Measurements from ENCODE around the gene USP32. TPM values are rescaled to one million over a fixed set of nuclear protein-coding genes. Genes with fewer than 3 reads are reported as not detected.

USP32 gene
- total RNA-seq, 4 donors from 2014 or later: 14.7 to 86.0 (median 54.8) TPM

DNA sequence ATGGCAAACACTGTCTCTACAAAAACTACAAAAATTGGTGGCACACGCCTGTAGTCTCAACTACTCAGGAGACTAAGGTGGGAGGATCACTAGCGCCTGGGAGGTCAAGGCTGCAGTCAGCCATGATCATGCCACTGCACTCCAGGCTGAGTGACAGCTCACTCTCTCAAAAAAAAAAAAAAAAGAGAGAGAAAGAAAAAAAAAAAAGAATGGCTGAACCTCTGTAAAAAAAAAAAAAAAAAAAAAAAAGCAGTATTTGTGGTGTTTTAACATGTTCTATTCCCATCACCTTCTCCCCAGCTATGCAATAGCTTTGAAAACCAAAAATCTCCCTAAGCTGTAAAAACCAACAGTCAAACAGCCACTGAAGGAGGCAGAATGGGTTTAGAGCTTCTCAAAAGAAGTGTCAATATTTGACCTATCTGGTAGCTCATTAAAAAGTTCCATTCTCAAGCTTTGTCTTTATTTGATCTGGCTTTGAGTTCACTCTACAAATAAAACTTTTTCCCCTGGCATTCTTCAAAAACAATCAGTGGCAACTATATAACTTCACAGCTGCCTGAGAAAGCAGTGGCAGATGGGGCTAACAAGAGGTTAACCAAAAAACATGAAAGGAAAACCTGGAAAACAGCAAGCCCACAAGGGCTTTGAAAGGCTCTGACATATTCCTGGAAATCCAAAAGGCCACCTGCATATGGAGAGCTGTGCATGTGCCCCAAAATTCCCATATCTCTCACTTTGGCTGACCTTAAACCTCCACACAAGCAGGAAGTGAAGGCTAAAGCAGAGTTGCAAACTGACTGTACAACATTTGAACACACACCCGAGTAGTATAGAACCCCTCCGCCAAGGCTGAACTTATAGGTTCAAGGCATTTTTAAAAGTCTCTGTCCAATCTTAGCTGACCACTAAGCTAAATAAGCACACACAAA is 36.0 kb downstream of the USP32 start:
- no peak for DNase-seq
- H3K4me1 ChIP-seq: peaks cover 0 to 36% (median 12%) of the 10 kb centered on the region in 4 donors
- no peaks in the 10 kb centered on the region for H3K36me3 ChIP-seq
- H3K9me3 ChIP-seq: no peaks in the 10 kb centered on the region
- H3K27ac ChIP-seq: no peak overlapping the region
- no peak overlapping the region for H3K4me3 ChIP-seq
- no peaks in the 10 kb centered on the region for H3K27me3 ChIP-seq
- TF ChIP-seq POLR2A (IDR thresholded peaks at IDR 0.05): no peak
- TF ChIP-seq, protein P1, sequence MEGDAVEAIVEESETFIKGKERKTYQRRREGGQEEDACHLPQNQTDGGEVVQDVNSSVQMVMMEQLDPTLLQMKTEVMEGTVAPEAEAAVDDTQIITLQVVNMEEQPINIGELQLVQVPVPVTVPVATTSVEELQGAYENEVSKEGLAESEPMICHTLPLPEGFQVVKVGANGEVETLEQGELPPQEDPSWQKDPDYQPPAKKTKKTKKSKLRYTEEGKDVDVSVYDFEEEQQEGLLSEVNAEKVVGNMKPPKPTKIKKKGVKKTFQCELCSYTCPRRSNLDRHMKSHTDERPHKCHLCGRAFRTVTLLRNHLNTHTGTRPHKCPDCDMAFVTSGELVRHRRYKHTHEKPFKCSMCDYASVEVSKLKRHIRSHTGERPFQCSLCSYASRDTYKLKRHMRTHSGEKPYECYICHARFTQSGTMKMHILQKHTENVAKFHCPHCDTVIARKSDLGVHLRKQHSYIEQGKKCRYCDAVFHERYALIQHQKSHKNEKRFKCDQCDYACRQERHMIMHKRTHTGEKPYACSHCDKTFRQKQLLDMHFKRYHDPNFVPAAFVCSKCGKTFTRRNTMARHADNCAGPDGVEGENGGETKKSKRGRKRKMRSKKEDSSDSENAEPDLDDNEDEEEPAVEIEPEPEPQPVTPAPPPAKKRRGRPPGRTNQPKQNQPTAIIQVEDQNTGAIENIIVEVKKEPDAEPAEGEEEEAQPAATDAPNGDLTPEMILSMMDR (IDR thresholded peaks at IDR 0.05): no peak
- TF ChIP-seq POLR2AphosphoS5 (IDR thresholded peaks at IDR 0.05): no peak
- TF ChIP-seq EP300 (IDR thresholded peaks at IDR 0.05; ENCODE audit: low read depth): no peak
- 50 to 79% methylated on average over 2 to 4 of the region's 4 CpGs for WGBS, 2 donors (ENCODE audit: low coverage in 1 of 2)
- intact Hi-C loops (cut with DNase I; ENCODE audit: low total_unique reads): no loop called here
- in situ Hi-C loops (cut with MboI; ENCODE audit: low pct_ligation_motif_present in 1 of 4, low pct_unique_long_range_greater_than_20kb in 1 of 4, low sequenced_read_pairs in 3 of 4): no loop called here

DNA sequence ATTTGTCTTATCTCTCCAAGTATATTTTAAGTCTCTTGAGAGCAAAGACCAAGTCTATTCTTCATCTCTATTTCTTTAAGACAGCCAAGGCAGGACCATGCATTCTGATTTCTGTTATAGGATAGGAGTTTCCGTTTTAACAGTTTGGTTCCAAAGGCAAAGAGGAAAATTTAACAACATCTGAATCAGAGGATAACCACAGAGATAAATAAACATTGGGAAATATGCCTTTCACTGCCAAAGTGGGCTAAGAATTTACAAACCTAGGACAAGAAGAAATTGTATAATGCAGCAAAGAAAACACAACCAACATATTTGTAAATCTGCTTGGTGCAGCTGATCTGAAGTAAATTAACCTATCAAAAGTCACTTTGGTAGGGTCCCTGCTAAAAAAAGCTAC is 37.7 kb downstream of the USP32 start:
- no peak overlapping the region for H3K27ac ChIP-seq
- no peaks in the 10 kb centered on the region for H3K27me3 ChIP-seq
- intact Hi-C loops (cut with DNase I; ENCODE audit: low total_unique reads) (no loop called here), in situ Hi-C loops (cut with MboI; ENCODE audit: low pct_ligation_motif_present in 1 of 4, low pct_unique_long_range_greater_than_20kb in 1 of 4, low sequenced_read_pairs in 3 of 4) (no loop called here)
- TF ChIP-seq, protein P1 (IDR thresholded peaks at IDR 0.05): no peak
- TF ChIP-seq POLR2AphosphoS5 (IDR thresholded peaks at IDR 0.05): peak in 1 of 3 donors; percentile 43
- H3K36me3 ChIP-seq: no peaks in the 10 kb centered on the region
- peaks cover 0 to 36% (median 12%) of the 10 kb centered on the region in 4 donors for H3K4me1 ChIP-seq
- H3K4me3 ChIP-seq: no peak overlapping the region
- no peak for DNase-seq
- H3K9me3 ChIP-seq: no peaks in the 10 kb centered on the region
- WGBS, 2 donors (ENCODE audit: low coverage in 1 of 2): 23 to 33% methylated on average over 1 of the region's 1 CpG

DNA sequence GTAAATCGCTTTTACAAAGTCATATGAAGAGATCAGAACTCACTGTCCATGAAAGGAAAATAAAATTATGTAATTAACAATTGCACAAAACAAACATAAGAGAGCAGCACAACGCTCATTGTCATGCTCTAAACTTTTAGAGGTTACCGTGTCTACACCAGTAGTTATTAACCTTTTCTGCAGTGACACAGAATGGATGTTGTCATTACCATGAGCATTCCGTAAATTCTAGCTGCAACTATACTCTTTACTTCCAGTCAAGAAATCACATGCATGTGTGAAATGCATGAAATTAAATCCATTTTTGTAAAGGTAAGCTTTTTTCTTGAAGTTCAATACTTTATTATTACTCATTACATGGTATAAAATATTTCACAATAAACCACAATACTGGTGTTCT is 38.2 kb downstream of the USP32 start:
- no peak overlapping the region for H3K27ac ChIP-seq
- intact Hi-C loops (cut with DNase I; ENCODE audit: low total_unique reads): no loop called here
- H3K4me1 ChIP-seq: peaks cover 0 to 36% (median 12%) of the 10 kb centered on the region in 4 donors
- DNase-seq: no peak
- H3K27me3 ChIP-seq: no peaks in the 10 kb centered on the region
- no peaks in the 10 kb centered on the region for H3K9me3 ChIP-seq
- TF ChIP-seq EP300 (IDR thresholded peaks at IDR 0.05; ENCODE audit: low read depth) (no peak), POLR2AphosphoS5 (IDR thresholded peaks at IDR 0.05) (no peak), POLR2A (IDR thresholded peaks at IDR 0.05) (no peak)
- TF ChIP-seq, protein P1 (IDR thresholded peaks at IDR 0.05): no peak
- WGBS, 2 donors (ENCODE audit: low coverage in 1 of 2): 79 to 83% methylated on average over 4 of the region's 4 CpGs
- no peak overlapping the region for H3K4me3 ChIP-seq
- no peaks in the 10 kb centered on the region for H3K36me3 ChIP-seq
- in situ Hi-C loops (cut with MboI; ENCODE audit: low pct_ligation_motif_present in 1 of 4, low pct_unique_long_range_greater_than_20kb in 1 of 4, low sequenced_read_pairs in 3 of 4): no loop called here

DNA sequence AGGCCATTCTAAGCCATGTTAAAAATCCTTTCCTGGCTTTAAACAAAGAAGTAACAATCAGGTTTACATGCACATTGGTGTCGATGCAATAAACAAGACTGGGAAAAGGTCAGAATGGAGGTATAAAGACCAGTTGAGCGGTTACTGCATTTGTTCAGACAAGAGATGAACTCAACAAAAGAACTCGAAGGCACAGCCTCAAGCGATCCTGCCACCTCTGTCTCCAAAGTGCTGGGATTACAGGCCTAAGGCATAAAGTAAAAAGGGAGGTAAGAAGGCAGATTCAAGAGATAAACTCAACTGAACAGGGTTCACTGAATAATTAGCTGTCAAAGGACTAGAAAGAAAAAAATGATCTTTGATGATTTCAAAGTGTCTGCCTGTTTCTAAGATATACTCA is 39.4 kb downstream of the USP32 start:
- Histone ChIP-seq H3K36me3 (no peaks in the 10 kb centered on the region), H3K9me3 (no peaks in the 10 kb centered on the region), H3K4me3 (no peak overlapping the region), H3K4me1 (peaks cover 0 to 36% (median 12%) of the 10 kb centered on the region in 4 donors), H3K27me3 (no peaks in the 10 kb centered on the region), H3K27ac (no peak overlapping the region)
- intact Hi-C loops (cut with DNase I; ENCODE audit: low total_unique reads): no loop called here
- in situ Hi-C loops (cut with MboI; ENCODE audit: low pct_ligation_motif_present in 1 of 4, low pct_unique_long_range_greater_than_20kb in 1 of 4, low sequenced_read_pairs in 3 of 4): no loop called here
- WGBS, 2 donors (ENCODE audit: low coverage in 1 of 2): 94 to 98% methylated on average over 4 of the region's 4 CpGs
- DNase-seq: no peak
- no peak for TF ChIP-seq EP300 (IDR thresholded peaks at IDR 0.05; ENCODE audit: low read depth)
